A673 (cell line): ENCODE measurements around the gene LRCH1. TPM values are rescaled to one million over a fixed set of nuclear protein-coding genes. Genes with fewer than 3 reads are reported as not detected.
A peak's percentile ranks its signal among the peaks of the same experiment; 100 is the strongest.

ENCODE experiments used
- BruUV-seq: library from RNA; stranded (reverse); fragments of 400-500 nt; replicated peaks from 2 replicates; lab custom pipeline; 2021; lab: Mats Ljungman, UMichigan
- CTCF ChIA-PET: fragments of 300-600 bp; sonication (Branson Sonifier 250); formaldehyde crosslinking; loops from one replicate; lab custom pipeline; 2022; ENCODE audit warnings: antibody characterized with exemption; lab: Charles Lee
- POLR2A ChIA-PET: fragments of 300-600 bp; sonication (Branson Sonifier 250); formaldehyde crosslinking; loops from one replicate; lab custom pipeline; 2022; ENCODE audit warnings: antibody characterized with exemption; ENCODE audit not compliant: low non-redundant PET; lab: Charles Lee
- DNase-seq: peaks from one replicate; pipeline ENCODE4 v3.0.0-alpha.2; 2015; ENCODE audit warnings: low spot score
- H3K27ac ChIP-seq: fragments of 200-600 bp; sonication (generic); 2 replicates; pipeline ENCODE4 v1.5.1; 2016; ENCODE audit warnings: mixed run types, low read depth, mild to moderate bottlenecking, mixed read lengths, antibody characterized with exemption, low read length; ENCODE audit not compliant: poor library complexity, severe bottlenecking
- H3K27me3 ChIP-seq: fragments of 200-600 bp; sonication (generic); replicated peaks from 2 replicates; pipeline ENCODE4 v1.6.1; 2017; ENCODE audit warnings: mixed run types, low read depth, mild to moderate bottlenecking, mixed read lengths, antibody characterized with exemption, low read length; ENCODE audit not compliant: insufficient read depth, poor library complexity
- H3K36me3 ChIP-seq: fragments of 200-600 bp; sonication (generic); 2 replicates; pipeline ENCODE4 v1.6.1; 2016; ENCODE audit warnings: mixed run types, mild to moderate bottlenecking, mixed read lengths, antibody characterized with exemption, low read length; ENCODE audit not compliant: insufficient read depth, poor library complexity, severe bottlenecking
- H3K4me1 ChIP-seq: fragments of 200-600 bp; sonication (generic); 2 replicates; pipeline ENCODE4 v1.6.1; 2017; ENCODE audit warnings: mixed run types, mild to moderate bottlenecking, mixed read lengths, antibody characterized with exemption, low read length; ENCODE audit not compliant: insufficient read depth, poor library complexity, severe bottlenecking
- H3K4me3 ChIP-seq: fragments of 200-600 bp; sonication (generic); 2 replicates; pipeline ENCODE4 v1.5.1; 2016; ENCODE audit warnings: low read depth, mixed run types, mild to moderate bottlenecking, mixed read lengths, low read length; ENCODE audit not compliant: poor library complexity, severe bottlenecking
- H3K9me3 ChIP-seq: fragments of 200-600 bp; sonication (generic); 2 replicates; pipeline ENCODE4 v1.6.1; 2016; ENCODE audit warnings: mixed run types, low read depth, mild to moderate bottlenecking, mixed read lengths, antibody characterized with exemption, low read length; ENCODE audit not compliant: poor library complexity, severe bottlenecking
- CTCF ChIP-seq: fragments of 300-800, 200-600 bp; sonication (generic); conservative IDR thresholded peaks from 2 replicates; pipeline ENCODE4 v1.5.1; 2017; ENCODE audit warnings: low read depth, mild to moderate bottlenecking, antibody characterized with exemption, low read length, moderate library complexity, mixed read lengths
- EZH2 ChIP-seq: fragments of 200-600 bp; sonication (generic); IDR thresholded peaks from 2 replicates; pipeline ENCODE4 v1.6.1; 2017; ENCODE audit warnings: borderline replicate concordance, low read depth, mild to moderate bottlenecking, mixed read lengths, antibody characterized with exemption, low read length; ENCODE audit not compliant: poor library complexity, severe bottlenecking
- intact Hi-C: fragments of 100-400 bp; cut with micrococcal nuclease; formaldehyde crosslinking; loops from one replicate; pipeline ENCODE4 v1.10.0; 2022; ENCODE audit not compliant: unreplicated experiment
- total RNA-seq: library from RNA; stranded (reverse); gene quantifications from 2 replicates; pipeline ENCODE4 v1.2.3, GENCODE V29; 2021

LRCH1 gene
- total RNA-seq, 1 experiment from 2014 or later: 25.3 TPM

- CTCF ChIA-PET: no interaction called here
- Histone ChIP-seq H3K27ac (peak overlapping the region; percentile 45), H3K4me3 (no peak overlapping the region), H3K4me1 (peaks cover 49% of the 10 kb centered on the region), H3K27me3 (no peaks in the 10 kb centered on the region), H3K9me3 (no peaks in the 10 kb centered on the region), H3K36me3 (no peaks in the 10 kb centered on the region)
- POLR2A ChIA-PET: no interaction called here
- no peak for DNase-seq
- intact Hi-C loops: no loop called here
- no TSS peak for BruUV-seq
- TF ChIP-seq EZH2: no peak
- TF ChIP-seq CTCF: no peak
Observed at GRCh38 chr13:46565808-46566750, 13.1 kb downstream of the LRCH1 start.

GRCh38 chr13:46567671-46568070, 14.7 kb downstream of the LRCH1 start:
- CTCF ChIA-PET: interaction anchor here (0.6 kb wide), 1 partner anchor 161 kb away, joined by 3 read pairs; no protein-coding TSS in a partner anchor
- no TSS peak for BruUV-seq
- DNase-seq: peak; percentile 78
- Histone ChIP-seq H3K4me3 (no peak overlapping the region), H3K27ac (peak overlapping the region; percentile 33), H3K27me3 (no peaks in the 10 kb centered on the region), H3K9me3 (no peaks in the 10 kb centered on the region), H3K4me1 (peaks cover 63% of the 10 kb centered on the region), H3K36me3 (no peaks in the 10 kb centered on the region)
- POLR2A ChIA-PET: no interaction called here
- TF ChIP-seq EZH2 (no peak), CTCF (no peak)
- intact Hi-C loops: no loop called here

- POLR2A ChIA-PET: no interaction called here
- BruUV-seq: no TSS peak
- H3K4me3 ChIP-seq: no peak overlapping the region
- intact Hi-C loops: no loop called here
- peaks cover 63% of the 10 kb centered on the region for H3K4me1 ChIP-seq
- H3K36me3 ChIP-seq: no peaks in the 10 kb centered on the region
- no peak for TF ChIP-seq EZH2
- TF ChIP-seq CTCF: no peak
- H3K27ac ChIP-seq: no peak overlapping the region
- CTCF ChIA-PET: no interaction called here
- no peaks in the 10 kb centered on the region for H3K27me3 ChIP-seq
- no peaks in the 10 kb centered on the region for H3K9me3 ChIP-seq
- DNase-seq: no peak
Observed at GRCh38 chr13:46569456-46569855, 16.5 kb downstream of the LRCH1 start.
